ENCODE measurements around the gene SDR39U1.

DNA sequence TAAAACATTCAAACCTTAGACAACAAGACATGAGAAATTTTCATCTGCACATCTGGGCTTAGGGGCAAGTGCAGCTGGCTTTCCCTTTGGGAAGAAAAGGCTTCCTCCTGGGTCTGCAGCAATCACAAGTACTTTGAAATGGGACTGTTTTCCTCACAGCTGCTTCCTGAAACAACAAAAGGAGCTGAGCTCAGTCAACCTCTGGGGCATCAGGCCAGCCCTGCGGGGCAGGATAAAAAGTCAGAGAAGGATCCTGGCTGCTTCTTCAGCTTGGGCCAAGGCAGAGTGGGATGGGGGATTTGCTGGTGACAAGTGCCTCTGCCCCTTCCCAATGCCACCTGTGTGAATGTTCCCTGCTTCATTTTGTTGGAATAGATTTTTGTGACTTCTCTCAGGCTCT lies 16.2 kb upstream of the SDR39U1 start:
- TF ChIP-seq, protein P1, sequence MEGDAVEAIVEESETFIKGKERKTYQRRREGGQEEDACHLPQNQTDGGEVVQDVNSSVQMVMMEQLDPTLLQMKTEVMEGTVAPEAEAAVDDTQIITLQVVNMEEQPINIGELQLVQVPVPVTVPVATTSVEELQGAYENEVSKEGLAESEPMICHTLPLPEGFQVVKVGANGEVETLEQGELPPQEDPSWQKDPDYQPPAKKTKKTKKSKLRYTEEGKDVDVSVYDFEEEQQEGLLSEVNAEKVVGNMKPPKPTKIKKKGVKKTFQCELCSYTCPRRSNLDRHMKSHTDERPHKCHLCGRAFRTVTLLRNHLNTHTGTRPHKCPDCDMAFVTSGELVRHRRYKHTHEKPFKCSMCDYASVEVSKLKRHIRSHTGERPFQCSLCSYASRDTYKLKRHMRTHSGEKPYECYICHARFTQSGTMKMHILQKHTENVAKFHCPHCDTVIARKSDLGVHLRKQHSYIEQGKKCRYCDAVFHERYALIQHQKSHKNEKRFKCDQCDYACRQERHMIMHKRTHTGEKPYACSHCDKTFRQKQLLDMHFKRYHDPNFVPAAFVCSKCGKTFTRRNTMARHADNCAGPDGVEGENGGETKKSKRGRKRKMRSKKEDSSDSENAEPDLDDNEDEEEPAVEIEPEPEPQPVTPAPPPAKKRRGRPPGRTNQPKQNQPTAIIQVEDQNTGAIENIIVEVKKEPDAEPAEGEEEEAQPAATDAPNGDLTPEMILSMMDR (IDR thresholded peaks at IDR 0.05; ENCODE audit: low read depth, low read length, poor library complexity, severe bottlenecking): no peak
- TF ChIP-seq EZH2phosphoT487 (IDR thresholded peaks at IDR 0.05; ENCODE audit: borderline replicate concordance, low read length): no peak
